Mucosa of descending colon (tissue), 3 donors: ENCODE measurements around the gene TRIB2. TPM values are rescaled to one million over a fixed set of nuclear protein-coding genes. Genes with fewer than 3 reads are reported as not detected.

Experiments used
- ATAC-seq: fragments of 200-7000 bp; cut with Tn5 transposase; one replicate; pipeline ENCODE4 v1.9.1; 2020; ENCODE audit warnings: mild to moderate bottlenecking, moderate library complexity
- DNase-seq, 3 donors: peaks; one replicate each; pipeline ENCODE4 v3.0.0-alpha.2; 2020
- H3K36me3 ChIP-seq: fragments of 200-600 bp; one replicate; pipeline ENCODE4 v1.8.0; 2021; ENCODE audit warnings: low read depth, mild to moderate bottlenecking
- H3K4me1 ChIP-seq: fragments of 200-600 bp; one replicate; pipeline ENCODE4 v1.8.0; 2021; ENCODE audit warnings: low read depth, mild to moderate bottlenecking
- H3K4me3 ChIP-seq: fragments of 200-600 bp; one replicate; pipeline ENCODE4 v1.8.0; 2021; ENCODE audit warnings: mild to moderate bottlenecking
- H3K9me3 ChIP-seq: fragments of 200-600 bp; one replicate; pipeline ENCODE4 v1.8.0; 2021; ENCODE audit warnings: mild to moderate bottlenecking
- CTCF ChIP-seq: fragments of 200-600 bp; IDR thresholded peaks from one replicate; pipeline ENCODE4 v1.8.0; 2022; ENCODE audit warnings: antibody characterized with exemption, mild to moderate bottlenecking
- intact Hi-C, 2 donors: fragments of 100-400 bp; cut with DNase I in 1 of 2; cut with micrococcal nuclease in 1 of 2; formaldehyde crosslinking; loops; one replicate each; pipeline versions ENCODE4 v1.11.0 to v1.11.1; 2022; cut with DNase I, micrococcal nuclease
- total RNA-seq, 3 donors: library from RNA; stranded (reverse); fragmentation: NEBNext Ultra II Directional in 2 of 3; extraction: Animal tissue kit (Norgen Biotek cat#: 25700) in 2 of 3; gene quantifications; one replicate each; pipeline versions ENCODE4 v1.2.1 to v1.2.4, GENCODE V29; 2021 to 2023
- donor health status: DM: no; HTN: no; CAD: no; lungs with moderate emphysema.
- donor health status: DM: no; HTN: no; CAD: no.
- donor health status: DM: no; HTN: yes; CAD: no.

Gene TRIB2
- total RNA-seq, 3 donors from 2014 or later: 4.9 to 28.3 (median 6.8) TPM

GRCh38 chr2:12721566-12722446, 5.1 kb downstream of the TRIB2 start:
- DNase-seq (no peak), ATAC-seq (no peak)
- Histone ChIP-seq H3K36me3 (no peaks in the 10 kb centered on the region), H3K4me3 (no peak overlapping the region), H3K9me3 (no peaks in the 10 kb centered on the region), H3K4me1 (peaks cover 8% of the 10 kb centered on the region)
- no peak for TF ChIP-seq CTCF
- intact Hi-C loops: loop anchor here in 1 of 2 donors (10.0 kb wide), 1 partner anchor 203 kb away; no protein-coding TSS in a partner anchor

GRCh38 chr2:12722447-12723316, 5.9 kb downstream of the TRIB2 start:
- DNase-seq (no peak), ATAC-seq (no peak)
- TF ChIP-seq CTCF: no peak
- no peak overlapping the region for H3K4me3 ChIP-seq
- no peaks in the 10 kb centered on the region for H3K36me3 ChIP-seq
- H3K9me3 ChIP-seq: no peaks in the 10 kb centered on the region
- intact Hi-C loops: loop anchor here in 1 of 2 donors (10.0 kb wide), 1 partner anchor 202 kb away; no protein-coding TSS in a partner anchor
- peaks cover 11% of the 10 kb centered on the region for H3K4me1 ChIP-seq

DNA sequence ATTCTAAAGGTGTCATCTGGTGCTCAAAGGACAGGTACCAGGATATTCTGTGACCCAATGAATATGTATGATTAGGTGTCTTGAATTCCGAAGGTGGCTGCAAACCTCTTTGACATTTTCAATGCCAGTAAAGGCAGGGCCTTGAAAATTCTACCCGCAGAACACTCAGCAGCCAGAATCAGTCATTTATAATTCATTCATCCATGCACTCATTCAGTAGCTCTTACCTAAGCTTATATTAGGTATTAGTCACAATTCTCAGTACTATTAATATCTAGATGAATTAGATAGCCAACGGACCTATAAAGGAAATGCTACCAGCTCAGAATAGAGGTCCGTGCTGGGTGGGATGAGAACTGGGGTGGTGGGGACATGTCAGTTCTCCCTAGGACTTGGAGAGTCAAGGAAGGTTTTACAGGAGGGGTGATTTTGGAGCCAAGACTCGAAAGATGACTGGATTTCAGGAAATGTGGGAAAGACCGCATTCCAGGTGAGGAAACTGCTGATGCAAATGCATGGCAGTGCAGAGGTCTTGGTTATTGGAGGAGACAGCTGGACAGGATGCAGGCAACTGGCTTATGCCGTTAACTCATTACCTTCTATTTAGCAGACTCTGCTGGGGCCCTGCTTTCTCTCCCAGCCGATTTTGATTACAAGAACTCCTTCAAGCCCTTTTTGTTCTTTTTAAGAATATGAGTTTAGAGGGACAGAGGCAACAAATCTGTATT, 7.2 kb downstream of the TRIB2 start:
- Histone ChIP-seq H3K4me1 (peaks cover 11% of the 10 kb centered on the region), H3K4me3 (no peak overlapping the region), H3K36me3 (no peaks in the 10 kb centered on the region), H3K9me3 (no peaks in the 10 kb centered on the region)
- no peak for DNase-seq
- ATAC-seq: no peak
- no peak for TF ChIP-seq CTCF
- intact Hi-C loops: loop anchor here in 1 of 2 donors (10.0 kb wide), 1 partner anchor 201 kb away; no protein-coding TSS in a partner anchor

GRCh38 chr2:12725233-12726187, 8.8 kb downstream of the TRIB2 start:
- Histone ChIP-seq H3K4me1 (peaks cover 11% of the 10 kb centered on the region), H3K36me3 (no peaks in the 10 kb centered on the region), H3K4me3 (no peak overlapping the region), H3K9me3 (no peaks in the 10 kb centered on the region)
- intact Hi-C loops: loop anchor here in 1 of 2 donors (10.0 kb wide), 1 partner anchor 199 kb away; no protein-coding TSS in a partner anchor
- ATAC-seq (no peak), DNase-seq (no peak)
- TF ChIP-seq CTCF: no peak
